NCI-H226 (cell line): ENCODE results near the gene TFEB.

Experiments
- DNase-seq: peaks from one replicate; pipeline ENCODE4 v3.0.0-alpha.2; 2015

The TFEB gene

DNA sequence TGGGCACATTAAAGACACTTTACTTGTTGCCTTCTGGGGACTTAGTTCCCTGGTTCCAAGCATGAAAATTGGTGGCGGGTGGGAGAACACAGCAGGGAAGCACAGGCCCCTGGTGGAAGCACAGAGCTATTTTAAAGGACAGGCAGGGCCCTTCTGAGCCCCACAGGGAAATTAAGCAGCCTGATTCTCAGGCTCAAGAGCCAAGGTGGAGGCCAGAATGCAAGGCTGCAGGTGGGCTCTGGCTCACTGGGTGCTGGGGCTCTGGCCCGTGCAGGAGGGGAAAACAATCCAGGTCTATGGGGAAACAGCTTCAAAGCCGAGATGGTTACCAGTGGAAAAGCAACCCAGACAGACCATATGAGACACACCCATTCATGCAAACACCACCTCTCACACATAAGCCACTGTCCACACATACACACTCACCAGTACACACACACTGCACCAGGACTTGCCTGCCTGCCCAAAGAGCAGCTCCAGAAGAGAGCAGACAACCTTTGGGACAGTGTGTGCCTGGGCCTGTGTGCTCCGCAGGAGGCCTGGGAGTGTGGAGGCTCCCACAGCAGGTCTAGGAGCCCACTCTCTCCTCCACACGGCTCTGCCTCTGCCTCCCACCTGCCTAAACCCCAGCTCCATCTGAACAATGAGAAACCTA is 30.6 kb downstream of the TFEB start:
- no peak for DNase-seq

DNA sequence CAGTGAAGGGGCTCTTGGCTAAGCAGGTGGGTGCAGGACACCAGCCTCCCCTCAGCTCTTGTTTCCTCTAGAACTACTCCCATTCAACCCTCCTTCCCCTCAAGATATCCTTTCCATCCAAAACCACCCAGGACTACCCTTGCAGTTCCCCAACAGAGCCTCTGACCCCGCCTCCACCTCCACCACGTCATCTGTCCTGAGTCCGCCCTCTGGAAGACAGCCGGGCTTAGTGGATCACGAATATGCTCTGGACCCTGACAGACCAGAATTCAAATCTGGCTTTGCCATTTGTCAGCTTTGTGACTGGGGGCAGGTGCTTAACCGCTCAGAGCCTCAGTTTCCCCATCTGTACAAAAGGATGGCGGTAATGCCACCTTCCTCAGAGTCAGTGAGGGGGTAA is 31.4 kb downstream of the TFEB start:
- no peak for DNase-seq

DNA sequence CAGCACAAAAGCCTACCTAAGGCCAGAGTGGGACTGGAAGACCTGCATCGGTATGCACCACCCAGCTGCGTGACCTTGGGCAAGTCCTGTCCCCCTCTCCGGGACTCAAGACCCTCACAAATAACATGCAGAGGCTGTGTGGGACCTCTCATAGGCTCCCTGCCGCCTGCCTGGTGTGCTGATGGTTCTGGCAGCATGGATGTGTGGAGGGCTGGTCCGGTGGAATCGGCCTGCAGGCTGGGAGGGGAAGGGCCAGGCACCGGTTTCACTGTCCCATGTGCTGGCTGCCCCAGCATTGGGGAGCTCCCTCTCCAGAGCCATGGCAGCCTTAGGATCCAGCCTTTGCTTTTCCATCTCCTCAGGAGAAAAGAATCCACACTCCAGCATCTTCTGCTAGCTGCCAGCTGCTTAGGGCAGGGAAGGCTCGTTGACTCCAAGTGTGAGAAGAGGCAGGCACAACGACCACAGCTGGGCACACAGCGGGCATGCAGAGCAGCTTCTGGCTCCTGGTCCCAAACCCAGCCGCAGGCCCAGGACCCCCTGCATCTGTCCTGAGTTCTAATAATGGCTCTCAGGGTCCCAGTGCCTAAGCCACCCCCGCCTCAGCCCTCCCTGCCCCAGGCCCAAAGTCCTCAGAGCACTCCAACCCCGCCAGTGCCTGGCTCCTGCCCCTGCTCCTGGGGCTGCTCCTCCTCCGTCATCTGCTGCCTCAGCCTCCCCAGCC is 32.5 kb downstream of the TFEB start:
- DNase-seq = no peak

DNA sequence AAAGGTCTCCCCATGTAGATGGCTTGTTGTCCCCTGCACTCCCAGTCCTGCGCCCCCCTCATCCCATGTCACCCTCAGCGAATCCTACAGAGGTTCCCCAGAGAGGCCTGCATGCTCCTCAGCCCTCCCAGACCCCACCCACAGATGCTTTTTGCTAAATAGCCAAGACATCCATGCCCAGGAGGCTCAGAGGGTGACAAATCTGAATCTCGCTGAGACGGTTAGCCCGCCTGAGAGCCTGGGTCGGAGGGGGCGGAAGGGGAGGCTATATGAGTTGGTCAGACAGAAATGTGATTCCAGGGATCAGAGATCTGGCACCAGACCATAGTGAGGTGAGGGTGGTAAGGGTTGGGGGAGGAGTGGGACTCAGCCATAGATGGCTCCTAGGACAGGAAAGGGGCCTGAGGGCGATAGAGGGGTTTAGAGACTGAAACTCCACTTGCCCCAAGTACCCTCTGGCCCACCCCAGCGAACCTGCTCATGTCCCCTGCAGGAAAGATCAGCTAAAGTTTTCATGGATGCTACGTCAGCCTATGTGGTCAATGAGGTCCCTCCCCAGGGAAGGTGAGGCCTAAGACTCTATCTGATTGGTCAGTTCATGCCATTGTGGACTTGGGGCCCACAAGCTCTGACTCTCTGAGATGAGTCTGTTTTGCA is 33.2 kb downstream of the TFEB start:
- no peak for DNase-seq

DNA sequence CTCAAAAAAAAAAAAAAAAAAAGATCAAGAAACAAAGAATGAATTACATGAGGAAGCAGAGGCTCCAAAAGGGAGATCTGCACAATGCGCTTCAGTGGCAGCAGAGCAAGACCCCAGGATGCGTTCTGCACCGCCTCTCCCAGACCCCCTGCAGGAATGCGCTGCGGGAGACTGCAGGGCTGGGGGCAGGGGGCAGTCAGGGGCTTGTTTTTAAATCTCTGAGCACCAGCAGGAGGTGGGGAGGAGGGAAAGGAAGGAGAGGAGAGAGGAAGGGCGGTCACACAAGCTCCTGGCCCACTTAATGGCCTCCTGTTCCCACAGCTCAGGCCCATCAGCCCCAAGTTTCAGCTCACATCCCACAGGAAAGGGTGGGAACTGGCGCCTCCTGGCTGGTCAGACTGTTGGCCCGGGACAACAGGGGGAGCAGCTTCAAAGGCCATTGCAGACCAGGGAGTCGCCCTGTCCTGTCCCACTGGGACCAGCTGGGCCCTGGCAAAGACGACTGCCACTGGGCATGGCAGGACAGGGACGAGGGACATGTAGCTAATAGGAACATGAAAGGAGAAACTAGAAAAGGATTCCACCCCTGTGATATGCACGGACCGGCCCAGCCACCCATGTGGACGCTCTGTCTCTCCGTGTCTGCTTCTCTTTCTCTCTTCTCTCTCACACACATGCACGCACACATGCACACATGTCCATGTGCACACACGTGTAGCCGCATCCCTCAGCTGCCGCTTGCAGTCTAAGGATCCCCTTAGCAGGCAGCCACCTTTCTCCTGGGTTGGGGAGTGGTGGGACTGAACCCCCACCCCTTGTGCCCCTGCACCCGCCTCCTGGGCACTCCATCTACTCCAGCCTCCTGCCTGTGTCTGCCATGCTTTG is 34.7 kb downstream of the TFEB start:
- no peak for DNase-seq

DNA sequence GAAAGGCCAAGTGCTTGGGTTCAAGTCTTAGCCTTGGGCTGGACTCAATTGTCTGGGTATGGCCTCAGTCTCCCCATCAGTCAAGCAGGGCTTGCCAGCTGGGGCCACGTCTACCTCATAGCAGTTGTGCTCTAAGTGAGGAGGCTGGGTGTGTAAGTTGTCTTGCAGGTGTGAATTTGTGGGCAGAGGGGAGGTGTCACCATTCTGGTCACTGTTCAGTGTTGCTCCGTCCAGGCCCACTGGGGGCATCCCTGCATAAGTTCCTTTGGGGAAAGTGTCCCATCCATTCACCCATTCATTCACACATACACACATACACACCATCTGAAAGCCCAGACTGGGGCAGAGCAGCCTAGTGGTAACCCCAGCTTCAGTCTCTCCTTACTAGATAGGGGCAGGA is 36.3 kb downstream of the TFEB start:
- DNase-seq = no peak

DNA sequence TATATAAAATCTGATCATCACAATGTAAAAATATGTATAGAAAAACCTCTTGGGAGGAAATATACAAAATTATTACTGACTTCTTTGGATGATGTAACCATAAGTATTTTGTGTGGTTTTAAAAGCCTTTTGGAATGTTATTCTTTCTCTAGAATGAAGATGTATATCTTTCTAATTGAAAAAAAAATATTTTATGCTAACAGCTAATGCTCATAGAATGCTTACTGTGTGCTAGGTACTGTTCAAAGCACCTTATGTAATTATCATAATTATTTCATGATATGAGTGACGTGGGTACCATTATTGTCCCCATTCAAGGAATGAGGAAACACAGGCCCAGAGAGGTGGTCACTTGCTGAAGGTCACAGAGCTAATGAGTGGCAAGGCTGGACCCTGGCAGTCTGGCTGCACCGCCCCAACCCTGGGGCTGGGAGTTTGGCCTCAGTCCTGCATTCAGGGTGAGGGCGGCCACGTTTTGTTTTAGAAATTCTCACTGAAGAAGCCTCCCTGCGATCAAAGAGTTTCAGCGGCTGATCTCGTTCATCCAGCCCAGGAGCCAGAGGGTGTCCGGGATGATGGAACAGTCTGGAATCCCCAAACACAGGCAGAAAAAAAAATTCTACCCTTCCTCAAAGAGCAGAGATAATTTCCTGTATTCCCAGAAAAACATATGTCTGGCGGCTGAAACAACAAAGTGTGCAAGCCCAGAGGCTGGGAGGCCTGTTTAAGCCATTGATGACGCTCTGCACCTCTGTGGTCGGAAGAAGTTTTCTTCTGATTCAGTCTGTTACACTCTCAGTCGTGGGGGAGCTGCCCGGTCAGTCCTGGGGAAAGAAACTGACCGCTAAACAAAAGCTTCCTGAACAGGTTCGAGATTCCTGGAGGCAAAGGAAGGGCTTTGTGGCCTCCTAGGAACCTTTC is 37.3 kb downstream of the TFEB start:
- peak; percentile 26 for DNase-seq

DNA sequence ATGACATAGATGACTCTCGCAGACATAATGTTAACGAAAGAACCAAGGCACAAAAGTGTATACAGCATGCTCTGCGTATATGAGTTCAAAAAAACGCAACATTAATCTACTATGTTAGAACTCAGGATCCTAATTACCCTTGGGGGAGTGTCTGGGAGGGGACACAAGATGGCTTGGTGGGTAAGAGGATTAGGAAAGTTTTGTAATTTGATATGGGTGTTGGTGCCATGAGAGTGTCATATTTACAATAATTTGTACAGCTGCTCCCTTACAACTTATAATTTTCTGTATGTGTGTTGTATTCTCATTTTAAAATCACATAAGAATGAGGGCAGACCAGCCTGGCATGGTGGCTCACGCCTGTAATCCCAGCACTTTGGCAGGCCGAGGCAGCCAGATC is 38.6 kb downstream of the TFEB start:
- DNase-seq = no peak

DNA sequence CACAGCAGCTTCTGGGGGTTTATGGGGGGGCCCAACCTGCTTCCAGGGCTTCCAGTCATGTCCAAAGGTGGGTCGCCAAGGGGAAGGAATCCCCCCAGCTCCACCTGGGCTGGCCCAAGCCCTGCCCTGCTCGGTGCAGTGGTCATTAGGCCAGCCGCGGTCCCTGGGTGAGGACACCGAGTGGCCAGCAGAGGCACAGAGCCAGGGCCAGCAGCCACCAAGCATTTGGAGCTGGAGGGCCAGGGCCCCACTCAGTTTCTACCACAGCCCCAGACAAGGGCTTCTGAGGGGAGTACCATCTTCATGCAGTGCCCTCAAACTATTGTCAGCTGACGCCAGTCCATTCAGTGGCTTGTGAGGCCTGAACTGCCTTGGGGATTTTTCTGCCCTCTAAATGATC is 39.6 kb downstream of the TFEB start:
- no peak for DNase-seq

DNA sequence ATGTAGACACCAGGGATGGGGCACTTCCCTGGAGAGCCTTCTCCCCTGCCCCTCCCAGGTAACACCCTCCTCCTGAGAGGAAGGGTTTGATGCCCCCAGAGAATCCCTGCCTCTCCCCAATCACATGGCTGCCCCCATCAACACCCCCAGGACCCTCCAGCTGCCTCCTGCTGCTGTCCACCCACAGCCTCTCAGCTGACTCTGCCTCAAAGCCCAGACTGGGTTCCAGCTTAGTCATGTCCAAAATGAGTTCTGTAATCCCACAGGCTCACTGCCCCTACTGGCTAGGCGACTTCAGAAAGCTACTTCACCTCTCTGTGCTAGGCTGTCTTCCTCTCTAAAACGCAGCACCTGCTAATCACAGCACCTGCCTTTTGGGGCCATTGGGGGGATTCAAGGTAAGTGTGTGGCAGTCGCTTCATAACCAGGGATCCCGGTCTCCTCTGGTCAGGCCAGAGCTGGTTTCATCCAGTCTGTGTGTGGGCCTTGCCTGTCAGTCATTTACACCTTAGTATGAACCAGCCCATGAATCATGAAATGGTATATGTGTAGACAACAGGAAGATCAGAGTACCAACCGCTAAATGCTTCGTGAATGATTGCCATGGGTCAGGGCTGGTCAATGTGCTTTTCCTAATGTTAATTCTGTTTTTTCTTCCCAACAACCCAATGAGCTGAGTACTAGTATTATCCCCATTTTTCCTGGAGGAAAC is 40.4 kb downstream of the TFEB start:
- no peak for DNase-seq

DNA sequence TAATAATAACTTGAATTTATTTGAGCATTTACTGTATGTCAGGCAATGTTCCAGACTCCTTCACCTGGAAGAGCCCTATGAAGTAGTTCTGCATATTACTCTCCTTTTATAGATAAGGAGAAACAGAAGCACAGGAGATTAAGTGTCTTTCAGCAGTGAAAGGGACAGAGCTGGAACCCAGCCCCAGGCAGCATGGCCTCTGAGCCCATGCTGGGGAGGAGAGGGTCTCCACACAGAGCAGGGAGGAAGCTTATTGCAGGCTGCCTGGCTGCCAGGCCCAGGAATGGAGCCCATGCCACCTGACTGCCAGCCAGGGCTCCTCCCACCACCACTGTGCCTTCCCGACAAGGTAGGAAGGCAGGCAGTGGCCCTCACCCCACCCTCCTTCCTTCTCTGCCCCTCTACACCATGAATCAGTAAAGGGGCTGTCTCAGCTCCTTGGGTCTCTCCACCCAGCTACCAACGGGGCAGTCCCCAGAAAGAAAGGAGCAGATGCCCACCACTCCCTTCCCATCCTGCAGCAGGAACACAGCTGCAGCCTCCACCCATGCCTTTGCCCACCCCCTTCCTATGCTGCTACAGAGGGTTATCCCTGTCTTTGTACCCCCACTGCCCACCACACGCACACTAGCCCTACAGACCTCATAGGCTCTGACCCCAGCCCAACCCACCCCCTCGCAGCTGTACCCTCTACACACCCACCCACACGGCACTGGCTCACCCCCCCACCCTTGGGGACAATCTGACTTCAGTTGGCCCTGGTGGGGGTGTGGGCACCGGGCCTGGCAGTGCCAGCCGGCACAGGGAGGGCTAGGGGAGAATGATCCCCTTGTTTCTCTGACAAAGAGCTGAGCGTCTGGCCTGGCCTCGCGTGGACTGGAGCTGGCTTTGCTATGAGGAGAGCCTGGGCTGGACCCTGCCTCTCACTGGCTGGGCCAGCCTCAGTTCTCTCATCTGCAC is 41.8 kb downstream of the TFEB start:
- DNase-seq = no peak

DNA sequence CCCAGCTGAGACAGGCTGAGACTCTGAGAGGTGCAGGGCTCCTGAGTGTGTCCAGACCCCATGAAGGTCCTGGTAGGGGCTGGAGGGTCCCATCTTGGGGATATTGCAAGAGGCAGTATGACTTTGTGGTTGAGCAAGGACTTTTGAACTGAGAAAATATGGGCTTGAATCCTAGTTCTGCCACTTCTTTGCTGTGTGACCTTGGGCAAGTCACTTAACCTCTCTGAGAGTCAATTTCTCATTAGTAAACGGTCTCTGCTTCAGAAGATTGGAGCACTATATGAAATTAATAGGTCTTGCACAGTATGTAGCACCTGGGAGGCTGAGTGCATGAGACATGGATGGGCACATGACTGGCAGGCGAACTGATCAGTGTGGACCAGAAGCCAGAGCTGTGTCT is 42.7 kb downstream of the TFEB start:
- no peak for DNase-seq

DNA sequence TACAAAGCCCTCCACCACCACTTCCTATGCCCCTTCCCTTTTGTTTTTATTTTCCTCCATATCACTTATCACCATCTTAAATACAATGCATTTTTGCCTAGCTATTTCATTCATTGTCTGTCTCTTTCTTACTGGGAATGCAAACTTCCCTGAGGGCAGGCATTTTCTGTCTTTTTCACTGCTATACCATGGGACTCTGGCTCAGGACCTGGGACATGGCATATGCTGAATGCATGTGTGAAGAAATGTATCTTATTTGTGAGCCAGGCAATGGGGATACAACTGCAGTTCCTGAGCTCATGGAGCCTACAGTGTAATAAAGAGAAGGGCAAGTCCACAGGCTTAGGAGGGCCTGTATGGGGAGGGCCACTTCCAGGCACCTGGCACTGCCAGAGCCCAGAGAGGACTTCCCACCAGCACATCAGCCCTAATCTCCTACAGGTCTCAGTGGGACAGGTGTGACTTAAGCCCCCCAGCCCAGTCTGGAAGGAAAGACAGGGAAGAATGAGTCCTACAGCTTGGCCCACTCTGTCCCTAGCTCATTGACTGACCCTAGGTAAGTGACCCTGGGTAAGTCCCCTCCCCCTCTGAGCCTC is 43.2 kb downstream of the TFEB start:
- no peak for DNase-seq

DNA sequence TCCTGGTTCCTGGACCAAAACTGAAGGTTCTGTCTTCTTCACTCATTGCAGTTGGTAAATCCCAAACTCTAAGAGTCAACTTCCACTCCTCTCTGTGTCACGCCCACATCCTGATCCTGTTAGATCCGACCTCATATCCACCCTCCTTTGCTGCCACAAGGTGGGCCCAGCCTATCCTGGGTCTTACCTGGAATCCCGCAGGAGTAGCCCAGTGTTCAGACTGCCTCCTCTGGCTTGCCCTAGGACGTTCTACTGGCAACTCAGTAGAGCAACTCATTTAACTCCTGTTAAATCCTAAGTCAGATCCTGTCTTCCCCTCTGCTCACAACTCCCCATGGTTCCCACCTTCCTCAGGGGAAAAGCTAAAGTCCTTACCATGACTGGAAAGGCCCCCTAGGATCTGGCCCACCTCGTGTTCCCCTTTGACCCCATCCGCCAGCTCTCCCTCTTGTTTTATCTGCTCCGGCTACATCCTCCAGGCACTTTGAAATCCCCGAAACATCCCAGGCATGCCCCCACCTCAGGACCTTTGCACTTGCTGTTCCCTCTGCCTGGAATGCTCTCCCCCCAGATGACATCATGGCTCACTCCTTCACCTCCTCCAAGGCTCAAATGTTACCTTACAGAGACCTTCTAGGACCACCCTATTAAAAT is 43.9 kb downstream of the TFEB start:
- DNase-seq = no peak

DNA sequence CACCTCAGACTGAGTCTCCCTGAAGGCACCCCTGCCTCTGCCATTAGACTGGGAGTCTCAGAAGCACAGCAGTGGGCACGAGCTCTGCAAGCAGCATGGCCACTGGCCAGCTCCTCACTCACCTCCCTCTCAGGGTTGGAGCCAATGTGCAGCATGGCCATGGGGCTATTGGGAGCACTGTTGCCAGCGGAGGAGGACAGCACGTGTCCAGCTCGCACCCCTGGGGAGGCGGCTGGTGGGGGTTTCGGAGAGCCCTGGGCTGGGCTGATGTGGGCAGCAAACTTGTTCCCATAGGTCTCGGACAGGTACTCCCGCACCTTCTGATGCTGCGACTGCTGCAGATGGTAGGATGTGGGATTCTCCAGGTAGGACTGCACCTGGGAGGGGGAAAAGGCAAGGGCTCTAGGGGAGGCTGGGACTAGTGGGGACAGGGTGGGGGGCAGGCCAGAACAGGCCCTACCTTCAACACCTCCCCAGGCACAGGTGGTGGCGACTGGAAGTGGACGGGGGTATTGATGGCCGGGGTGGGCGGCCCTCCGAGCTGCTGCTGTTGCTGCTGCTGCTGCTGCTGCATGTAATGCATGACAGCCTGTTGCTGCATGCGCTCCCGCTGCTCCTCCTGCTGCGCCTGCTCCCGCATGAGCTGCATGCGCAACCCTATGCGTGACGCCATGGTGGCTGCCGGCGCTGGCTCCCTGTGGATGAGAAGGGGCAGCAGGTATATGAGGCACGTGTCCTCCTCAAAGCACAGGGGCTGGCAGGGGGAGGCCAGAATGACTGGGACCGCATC is 44.7 kb downstream of the TFEB start:
- no peak for DNase-seq

DNA sequence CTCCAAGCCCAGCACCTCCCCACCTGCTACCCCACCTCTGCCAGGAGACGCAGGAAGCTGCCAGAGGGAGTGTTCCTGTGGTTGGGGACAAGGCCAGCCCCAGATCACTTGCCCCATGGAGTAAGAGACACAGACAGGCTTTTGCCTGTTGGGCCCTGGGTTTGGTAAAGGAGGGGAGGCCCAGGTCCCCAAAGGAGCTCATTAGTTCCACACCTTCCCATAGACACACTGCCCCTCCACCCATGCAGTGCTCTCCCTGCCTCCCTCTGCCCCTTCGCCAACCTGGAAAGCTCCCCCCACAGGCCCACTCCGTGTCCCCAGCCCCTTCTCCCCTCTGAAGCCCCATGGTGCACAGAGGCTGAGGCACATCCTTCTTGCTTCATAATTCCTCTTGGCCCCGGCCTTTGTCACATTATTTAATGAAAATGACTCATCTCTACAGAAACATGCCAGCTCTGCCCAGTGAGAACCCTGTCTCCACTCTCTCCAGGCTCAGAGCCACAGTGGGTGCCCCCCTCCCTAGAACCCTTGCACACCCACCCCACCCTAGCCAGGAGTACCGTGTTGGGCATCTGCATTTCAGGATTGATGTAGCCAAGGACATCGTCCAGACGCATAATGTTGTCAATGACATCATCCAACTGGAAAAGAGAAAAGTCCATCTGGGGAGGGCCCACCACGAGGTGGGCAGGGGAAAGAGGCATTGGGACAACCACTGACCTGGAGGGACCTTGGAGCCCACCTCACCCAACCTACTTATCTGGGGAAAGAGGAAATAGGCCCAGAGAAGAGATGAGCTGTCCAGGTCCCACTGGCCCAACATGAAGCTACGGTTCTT is 46.0 kb downstream of the TFEB start:
- DNase-seq = no peak

DNA sequence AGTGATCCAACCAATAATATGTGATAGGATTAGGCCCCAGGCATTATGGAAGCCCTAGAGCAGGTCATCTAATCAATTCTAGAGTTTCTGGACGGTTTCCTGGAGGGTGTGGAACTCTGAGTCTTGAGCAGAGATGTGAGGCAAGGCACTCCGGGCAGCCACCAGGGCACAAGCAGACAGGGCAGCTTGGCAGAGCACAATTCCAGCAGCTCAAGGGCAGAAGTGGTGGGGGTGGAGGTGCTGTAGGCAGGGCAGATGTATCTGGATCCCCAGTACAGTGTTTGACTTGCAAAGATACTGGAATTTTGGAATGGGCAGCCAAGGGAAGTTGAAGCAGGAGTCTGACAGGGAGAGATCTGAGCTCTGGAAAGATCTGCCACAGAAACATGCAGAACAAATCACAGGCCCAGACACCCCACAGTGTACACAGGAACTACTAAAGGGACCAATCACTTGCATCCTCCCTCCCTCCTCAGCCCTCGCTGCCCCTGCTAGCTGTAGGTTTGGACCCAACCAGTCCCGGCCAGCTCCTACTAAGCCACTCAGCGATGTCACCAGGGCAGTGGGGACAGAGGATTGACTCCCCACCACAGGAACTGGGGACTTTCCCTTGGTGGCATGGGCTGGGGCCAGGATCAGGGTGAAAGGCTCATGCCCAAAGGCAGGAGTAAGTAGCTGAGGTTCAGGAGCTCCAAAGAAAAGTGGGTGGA is 47.0 kb downstream of the TFEB start:
- no peak for DNase-seq
